CD4-positive, alpha-beta T cell (primary cell): Measurements from ENCODE around the gene SIAH1. TPM values are rescaled to one million over a fixed set of nuclear protein-coding genes. Genes with fewer than 3 reads are reported as not detected.
A peak's percentile ranks its signal among the peaks of the same experiment; 100 is the strongest.
"Not testable (repeated sequence)": the region's sequence is repeated elsewhere in the genome, so short reads cannot be mapped to it uniquely, and the experiment has no call there.

Experiments
- ATAC-seq: fragments of 200-7000 bp; cut with Tn5 transposase; one replicate; pipeline ENCODE4 v1.10.0; 2022; ENCODE audit warnings: mild to moderate bottlenecking; ENCODE audit not compliant: poor library complexity
- CTCF ChIA-PET: fragments of 350-600 bp; sonication (Branson Sonifier 250); formaldehyde crosslinking; loops from one replicate; lab custom pipeline; 2021; ENCODE audit warnings: antibody characterized with exemption, inconsistent platforms; lab: Charles Lee
- POLR2A ChIA-PET: fragments of 350-600 bp; sonication (Branson Sonifier 250); formaldehyde crosslinking; loops from one replicate; lab custom pipeline; 2021; ENCODE audit warnings: antibody characterized with exemption, inconsistent platforms; lab: Charles Lee
- DNase-seq, 14 experiments: peaks; one replicate each; pipeline ENCODE4 v3.0.0-alpha.2; 2013 to 2020; ENCODE audit warnings: mixed read lengths in 2 of 14
- H3K27ac ChIP-seq, 2 donors: one replicate each; pipeline versions ENCODE4 v1.5.1 to v1.7.0; 2013; ENCODE audit warnings: low read length in 2 of 2, low read depth in 1 of 2, mild to moderate bottlenecking in 1 of 2
- H3K27me3 ChIP-seq, 2 experiments: 1 replicate in 1 of 2; 2 replicates in 1 of 2; pipeline versions ENCODE4 v1.6.1 to v1.7.0; 2013; ENCODE audit warnings: low read length in 2 of 2, control low read depth in 1 of 2, mild to moderate bottlenecking in 1 of 2, moderate library complexity in 1 of 2; ENCODE audit not compliant: insufficient read depth in 2 of 2, control insufficient read depth in 1 of 2
- H3K36me3 ChIP-seq: one replicate; pipeline ENCODE4 v1.6.1; 2013; ENCODE audit warnings: low read length, control low read depth; ENCODE audit not compliant: insufficient read depth
- H3K4me1 ChIP-seq: one replicate; pipeline ENCODE4 v1.6.1; 2013; ENCODE audit warnings: low read length, control low read depth; ENCODE audit not compliant: insufficient read depth
- H3K4me3 ChIP-seq: one replicate; pipeline ENCODE4 v1.5.1; 2013; ENCODE audit warnings: mild to moderate bottlenecking, low read length, moderate library complexity
- H3K9me3 ChIP-seq, 2 experiments: 1 replicate in 1 of 2; 2 replicates in 1 of 2; pipeline versions ENCODE4 v1.6.1 to v1.7.0; 2013; ENCODE audit warnings: low read length in 2 of 2, mild to moderate bottlenecking in 2 of 2, control low read depth in 1 of 2, moderate library complexity in 1 of 2; ENCODE audit not compliant: control insufficient read depth in 1 of 2, insufficient read depth in 1 of 2
- H3K27ac Mint-ChIP-seq: one replicate; pipeline ENCODE4 v1.8.0; 2020; ENCODE audit warnings: mixed read lengths
- H3K27me3 Mint-ChIP-seq: one replicate; pipeline ENCODE4 v1.8.0; 2021; ENCODE audit warnings: mixed read lengths
- H3K36me3 Mint-ChIP-seq: one replicate; pipeline ENCODE4 v1.8.0; 2021; ENCODE audit warnings: low read depth, mixed read lengths
- H3K4me1 Mint-ChIP-seq: one replicate; pipeline ENCODE4 v1.8.0; 2021; ENCODE audit warnings: low read depth, mixed read lengths
- H3K4me3 Mint-ChIP-seq: one replicate; pipeline ENCODE4 v1.8.0; 2020; ENCODE audit warnings: mild to moderate bottlenecking, mixed read lengths
- H3K9me3 Mint-ChIP-seq: one replicate; pipeline ENCODE4 v1.8.0; 2020; ENCODE audit warnings: mixed read lengths
- CTCF ChIP-seq: fragments of 200-600 bp; IDR thresholded peaks from one replicate; pipeline ENCODE4 v1.8.0; 2022; ENCODE audit warnings: antibody characterized with exemption, mild to moderate bottlenecking
- intact Hi-C, 2 experiments: fragments of 100-400 bp; cut with DNase I in 1 of 2; cut with micrococcal nuclease in 1 of 2; formaldehyde crosslinking; loops; one replicate each; pipeline versions ENCODE4 v1.15.1 to v1.9.0; 2023 to 2025; cut with DNase I, micrococcal nuclease
- total RNA-seq, 174 experiments: library from RNA in 2 of 174; stranded (reverse) in 2 of 174; gene quantifications; one replicate each; pipeline ENCODE4 v1.2.3 and lab custom pipeline; 2021 to 2026

The SIAH1 gene
- total RNA-seq, 2 experiments from 2014 or later: 40.9 to 43.0 TPM

DNA sequence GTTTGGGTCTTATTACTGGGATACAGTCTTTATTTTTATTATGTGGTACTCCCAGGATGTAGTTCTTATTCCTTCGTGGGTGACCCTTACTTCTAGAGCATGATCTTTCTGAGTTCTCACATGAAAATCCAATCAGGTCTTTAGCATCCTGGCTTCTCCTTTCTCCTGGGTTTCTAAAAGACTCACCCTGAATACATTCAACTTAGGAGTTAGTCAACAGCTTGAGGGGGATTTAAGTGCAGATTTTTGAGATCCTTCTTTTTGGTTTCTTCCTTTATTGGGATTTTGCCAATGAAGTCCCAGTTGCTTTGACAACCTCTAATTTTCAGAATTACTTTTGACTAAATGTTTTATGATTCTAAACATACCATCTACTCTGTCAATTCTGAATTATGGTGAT, 68.2 kb downstream of the SIAH1 start:
- POLR2A ChIA-PET: interaction anchor here (0.8 to 2.4 kb wide), 5 partner anchors 37 to 293 kb away, joined by 3 to 9 read pairs (median 3); partner anchors contain the start of genes LONP2 and N4BP1
- Histone ChIP-seq H3K4me1 (peaks cover 24% of the 10 kb centered on the region), H3K9me3 (peaks cover 4 to 7% of the 10 kb centered on the region in 2 experiments), H3K4me3 (no peak overlapping the region), H3K27ac (no peak overlapping the region), H3K36me3 (peaks cover 10% of the 10 kb centered on the region), H3K27me3 (no peaks in the 10 kb centered on the region)
- no peak overlapping the region for H3K4me3 Mint-ChIP-seq
- H3K27ac Mint-ChIP-seq: peak overlapping the region; percentile 89
- no peaks in the 10 kb centered on the region for H3K27me3 Mint-ChIP-seq
- H3K36me3 Mint-ChIP-seq: peaks cover 60% of the 10 kb centered on the region
- H3K4me1 Mint-ChIP-seq: peaks cover 69% of the 10 kb centered on the region
- no peak for DNase-seq
- no peak for TF ChIP-seq CTCF
- H3K9me3 Mint-ChIP-seq: peaks cover 3% of the 10 kb centered on the region
- CTCF ChIA-PET: no interaction called here
- ATAC-seq: no peak
- intact Hi-C loops: loop anchor here in 1 of 2 experiments (5.0 kb wide), 2 partner anchors 70 kb away; partner anchors contain the start of genes ABCC11 and SIAH1

DNA sequence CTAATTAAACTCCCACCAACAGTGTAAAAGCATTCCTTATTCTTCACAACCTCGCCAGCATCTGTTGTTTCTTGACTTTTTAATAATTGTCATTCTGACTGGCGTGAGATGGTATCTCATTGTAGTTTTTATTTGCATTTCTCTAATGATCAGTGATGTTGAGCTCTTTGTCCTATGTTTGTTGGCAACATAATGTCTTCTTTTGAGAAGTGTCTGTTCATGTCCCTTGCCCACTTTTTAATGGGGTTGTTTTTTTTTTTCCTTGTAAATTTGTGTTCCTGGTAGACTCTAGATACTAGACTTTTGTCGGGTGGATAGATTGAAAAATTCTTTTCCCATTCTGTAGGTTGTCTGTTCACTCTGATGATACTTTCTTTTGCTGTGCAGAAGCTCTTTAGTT, 71.3 kb downstream of the SIAH1 start:
- H3K27me3 Mint-ChIP-seq, ATAC-seq, H3K27ac ChIP-seq, intact Hi-C loops, POLR2A ChIA-PET, H3K27me3 ChIP-seq, DNase-seq, H3K27ac Mint-ChIP-seq, H3K36me3 ChIP-seq, CTCF ChIA-PET, H3K4me3 ChIP-seq, H3K4me3 Mint-ChIP-seq: not testable (repeated sequence)
- H3K9me3 ChIP-seq: peaks cover 17 to 35% of the 10 kb centered on the region in 2 experiments
- Mint-ChIP-seq H3K9me3 (peaks cover 17% of the 10 kb centered on the region), H3K4me1 (peaks cover 47% of the 10 kb centered on the region), H3K36me3 (peaks cover 82% of the 10 kb centered on the region)
- H3K4me1 ChIP-seq: peaks cover 15% of the 10 kb centered on the region

- no peak overlapping the region for H3K27ac Mint-ChIP-seq
- intact Hi-C loops: no loop called here
These were observed 74.1 kb downstream of the SIAH1 start for GRCh38 chr16:48310908-48311641.

More at GRCh38 chr16:48310908-48311641, 74.1 kb downstream of the SIAH1 start:
- ChIA-PET POLR2A (interaction anchor here (0.8 kb wide), 1 partner anchor 312 kb away, joined by 3 read pairs; no protein-coding TSS in a partner anchor), CTCF (interaction anchor here (0.8 kb wide), 1 partner anchor 319 kb away, joined by 3 read pairs; no protein-coding TSS in a partner anchor)
- Mint-ChIP-seq H3K4me3 (no peak overlapping the region), H3K36me3 (peaks cover 97% of the 10 kb centered on the region), H3K4me1 (peaks cover 22% of the 10 kb centered on the region), H3K9me3 (peaks cover 26% of the 10 kb centered on the region), H3K27me3 (no peaks in the 10 kb centered on the region)
- ATAC-seq: no peak
- no peak for TF ChIP-seq CTCF
- Histone ChIP-seq H3K36me3 (peaks cover 30% of the 10 kb centered on the region), H3K9me3 (peaks cover 25 to 46% of the 10 kb centered on the region in 2 experiments), H3K4me3 (no peak overlapping the region), H3K4me1 (no peaks in the 10 kb centered on the region), H3K27me3 (no peaks in the 10 kb centered on the region), H3K27ac (no peak overlapping the region)
- no peak for DNase-seq

Other genes starting within 250 kb of the SIAH1 start
- gene ABCC12, start 229.4 kb downstream of the SIAH1 start, total RNA-seq: not detected
- gene LONP2, start 141.1 kb downstream of the SIAH1 start, total RNA-seq: 10 to 100 TPM; 77.2 to 81.0 TPM
- gene ABCC11, start 137.9 kb downstream of the SIAH1 start, total RNA-seq: under 1 TPM in 1 of 2 experiments, not detected in 1; 0.08 TPM
- gene N4BP1, start 224.8 kb upstream of the SIAH1 start, total RNA-seq: 100 to 1,000 TPM; 122 to 125 TPM